ENCODE results near the gene AHCTF1. TPM values are rescaled to one million over a fixed set of nuclear protein-coding genes. Genes with fewer than 3 reads are reported as not detected.

AHCTF1 gene
- total and polyA plus RNA-seq, 7 donors = 3.7 to 61.8 (median 35.7) TPM

- no peak for DNase-seq
These were observed 133.6 kb downstream of the AHCTF1 start for GRCh38 chr1:246798107-246798506.

GRCh38 chr1:246797597-246797996 lies 134.2 kb downstream of the AHCTF1 start:
- peaks cover 0 to 26% (median 0%) of the 10 kb centered on the region in 3 donors for H3K27me3 ChIP-seq
- TF ChIP-seq EP300 (IDR thresholded peaks at IDR 0.05) (no peak), POLR2A (IDR thresholded peaks at IDR 0.05) (no peak), POLR2AphosphoS5 (IDR thresholded peaks at IDR 0.05) (no peak), CTCF (IDR thresholded peaks at IDR 0.05) (no peak)
- no peaks in the 10 kb centered on the region for H3K36me3 ChIP-seq
- H3K4me1 ChIP-seq = peaks cover 0 to 12% (median 7%) of the 10 kb centered on the region in 4 donors
- intact Hi-C loops (cut with DNase I) = no loop called here
- H3K27ac ChIP-seq = no peak overlapping the region
- 91% methylated on average over 11 of the region's 11 CpGs for WGBS, 2 donors
- no peaks in the 10 kb centered on the region for H3K9me3 ChIP-seq
- H3K4me3 ChIP-seq = no peak overlapping the region
- no peak for DNase-seq

More at GRCh38 chr1:246798107-246798506, 133.6 kb downstream of the AHCTF1 start:
- Histone ChIP-seq H3K4me1 (peaks cover 0 to 12% (median 7%) of the 10 kb centered on the region in 4 donors), H3K27ac (no peak overlapping the region), H3K9me3 (no peaks in the 10 kb centered on the region), H3K4me3 (no peak overlapping the region), H3K36me3 (no peaks in the 10 kb centered on the region), H3K27me3 (peaks cover 0 to 22% (median 0%) of the 10 kb centered on the region in 3 donors)
- intact Hi-C loops (cut with DNase I) = no loop called here
- 71 to 79% methylated on average over 4 of the region's 4 CpGs for WGBS, 2 donors
- TF ChIP-seq EP300 (IDR thresholded peaks at IDR 0.05) (no peak), POLR2AphosphoS5 (IDR thresholded peaks at IDR 0.05) (no peak), POLR2A (IDR thresholded peaks at IDR 0.05) (no peak), CTCF (IDR thresholded peaks at IDR 0.05) (no peak)

GRCh38 chr1:246797157-246797556 lies 134.6 kb downstream of the AHCTF1 start:
- peaks cover 0 to 28% (median 0%) of the 10 kb centered on the region in 3 donors for H3K27me3 ChIP-seq
- no peak overlapping the region for H3K27ac ChIP-seq
- peaks cover 0 to 12% (median 7%) of the 10 kb centered on the region in 4 donors for H3K4me1 ChIP-seq
- intact Hi-C loops (cut with DNase I) = no loop called here
- TF ChIP-seq CTCF (IDR thresholded peaks at IDR 0.05) (no peak), POLR2AphosphoS5 (IDR thresholded peaks at IDR 0.05) (no peak), EP300 (IDR thresholded peaks at IDR 0.05) (no peak), POLR2A (IDR thresholded peaks at IDR 0.05) (no peak)
- no peak overlapping the region for H3K4me3 ChIP-seq
- H3K9me3 ChIP-seq = no peaks in the 10 kb centered on the region
- H3K36me3 ChIP-seq = no peaks in the 10 kb centered on the region
- DNase-seq = no peak
- WGBS, 2 donors = 84 to 87% methylated on average over 8 of the region's 8 CpGs

GRCh38 chr1:246795906-246796694 lies 135.6 kb downstream of the AHCTF1 start:
- Histone ChIP-seq H3K27me3 (peaks cover 0 to 28% (median 0%) of the 10 kb centered on the region in 3 donors), H3K4me1 (peaks cover 0 to 12% (median 7%) of the 10 kb centered on the region in 4 donors), H3K36me3 (no peaks in the 10 kb centered on the region), H3K27ac (no peak overlapping the region), H3K9me3 (no peaks in the 10 kb centered on the region), H3K4me3 (no peak overlapping the region)
- no peak for DNase-seq
- intact Hi-C loops (cut with DNase I) = no loop called here
- 92 to 93% methylated on average over 30 of the region's 30 CpGs for WGBS, 2 donors
- TF ChIP-seq POLR2A (IDR thresholded peaks at IDR 0.05) (no peak), CTCF (IDR thresholded peaks at IDR 0.05) (no peak), EP300 (IDR thresholded peaks at IDR 0.05) (no peak), POLR2AphosphoS5 (IDR thresholded peaks at IDR 0.05) (no peak)

Measured in sigmoid colon (tissue), 7 donors.